ENCODE data around the gene PIEZO1.
A peak's percentile ranks its signal among the peaks of the same experiment; 100 is the strongest.
"Not testable (repeated sequence)": the region's sequence is repeated elsewhere in the genome, so short reads cannot be mapped to it uniquely, and the experiment has no call there.

The PIEZO1 gene

GRCh38 chr16:88685156-88686061 is 99.6 kb downstream of the PIEZO1 start:
- no peak for DNase-seq

- no peak for DNase-seq
Measured at GRCh38 chr16:88684569-88685155, 100.4 kb downstream of the PIEZO1 start.

DNA sequence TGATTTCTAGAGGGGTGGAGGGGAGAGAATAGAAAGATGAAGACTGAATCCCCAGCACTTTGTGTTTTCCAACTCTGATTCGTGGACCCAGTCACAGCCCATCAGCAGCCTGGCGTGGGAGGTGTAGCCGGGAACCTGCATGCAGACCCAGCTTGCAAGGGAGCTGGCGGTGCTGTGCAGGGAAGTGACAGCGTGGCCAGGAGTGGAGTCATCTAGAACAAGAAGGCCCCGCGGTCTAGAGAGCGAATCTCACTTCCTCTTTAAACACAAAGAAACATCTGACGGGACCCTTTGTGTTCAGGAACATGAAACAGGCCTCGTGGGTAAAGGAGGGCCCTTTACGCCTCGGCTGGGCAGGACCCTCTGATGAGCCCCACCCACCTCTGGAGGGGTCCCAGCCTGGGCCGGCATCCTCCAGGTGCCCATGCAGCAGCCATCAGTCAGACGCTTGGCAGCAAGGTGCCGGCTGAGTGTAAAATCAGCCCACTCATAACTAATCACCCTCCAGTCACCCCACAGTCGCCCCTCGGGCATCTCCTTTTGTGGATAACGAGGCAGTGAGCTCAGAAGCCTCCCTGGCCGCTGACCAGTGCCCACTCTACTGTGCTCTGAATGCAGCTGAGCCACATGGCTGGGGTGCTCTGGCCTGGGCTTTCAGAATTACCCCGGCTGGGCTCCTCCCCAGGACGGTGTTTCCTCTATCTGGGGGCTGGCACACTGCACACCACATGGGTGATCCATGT is 103.1 kb downstream of the PIEZO1 start:
- peak; percentile 29 to 45 for DNase-seq

DNA sequence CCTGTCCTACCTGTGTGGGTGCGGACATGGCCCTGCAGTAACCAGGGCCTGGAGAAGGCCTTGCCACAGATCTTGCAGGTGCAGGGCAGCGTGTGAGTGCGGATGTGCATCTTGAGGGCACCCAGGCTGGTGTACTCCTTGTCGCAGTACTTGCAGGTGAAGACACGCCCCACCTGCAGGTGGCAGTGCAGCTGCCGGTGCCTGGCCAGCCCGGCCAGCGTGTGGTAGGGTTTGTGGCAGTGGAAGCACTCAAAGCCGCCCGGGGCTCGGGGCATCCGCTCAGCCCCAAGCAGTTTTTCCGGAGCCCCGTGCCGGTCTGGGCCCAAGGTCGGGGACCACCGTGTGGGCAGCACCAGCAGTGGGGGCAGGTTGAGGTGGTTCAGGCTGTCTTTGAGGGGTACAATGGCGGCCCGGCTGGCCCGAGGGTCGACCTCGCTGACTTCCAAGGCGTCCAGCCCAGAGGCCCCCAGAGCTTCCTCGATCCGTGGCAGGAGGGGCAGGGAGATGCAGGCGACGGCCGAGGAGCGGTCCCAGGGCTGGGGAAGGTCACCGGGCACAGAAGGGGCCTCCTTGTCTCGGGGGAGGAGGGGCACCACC is 103.8 kb downstream of the PIEZO1 start:
- no peak for DNase-seq

GRCh38 chr16:88680554-88681083 is 104.4 kb downstream of the PIEZO1 start:
- no peak for DNase-seq

GRCh38 chr16:88678224-88678979 is 106.6 kb downstream of the PIEZO1 start:
- DNase-seq: no peak

DNA sequence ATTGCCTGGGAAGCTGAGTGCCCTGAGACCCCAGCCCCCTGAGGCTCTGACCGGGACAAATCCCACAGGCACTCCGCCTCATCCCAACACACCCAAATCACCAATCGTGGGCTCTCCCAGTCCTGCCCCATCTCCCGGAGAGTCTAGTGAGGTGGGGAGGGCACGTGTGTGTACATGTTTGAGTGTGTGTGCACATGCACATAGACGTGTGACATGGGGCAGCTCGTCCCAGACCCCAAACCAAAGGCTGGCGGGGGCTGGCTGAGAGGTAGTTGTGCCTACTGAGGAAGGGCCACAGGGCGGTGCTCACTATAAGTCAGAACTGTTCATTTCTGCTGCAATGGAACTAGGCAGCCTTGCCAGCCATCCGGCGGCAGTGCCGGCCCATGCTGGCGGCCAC is 107.3 kb downstream of the PIEZO1 start:
- no peak for DNase-seq

DNA sequence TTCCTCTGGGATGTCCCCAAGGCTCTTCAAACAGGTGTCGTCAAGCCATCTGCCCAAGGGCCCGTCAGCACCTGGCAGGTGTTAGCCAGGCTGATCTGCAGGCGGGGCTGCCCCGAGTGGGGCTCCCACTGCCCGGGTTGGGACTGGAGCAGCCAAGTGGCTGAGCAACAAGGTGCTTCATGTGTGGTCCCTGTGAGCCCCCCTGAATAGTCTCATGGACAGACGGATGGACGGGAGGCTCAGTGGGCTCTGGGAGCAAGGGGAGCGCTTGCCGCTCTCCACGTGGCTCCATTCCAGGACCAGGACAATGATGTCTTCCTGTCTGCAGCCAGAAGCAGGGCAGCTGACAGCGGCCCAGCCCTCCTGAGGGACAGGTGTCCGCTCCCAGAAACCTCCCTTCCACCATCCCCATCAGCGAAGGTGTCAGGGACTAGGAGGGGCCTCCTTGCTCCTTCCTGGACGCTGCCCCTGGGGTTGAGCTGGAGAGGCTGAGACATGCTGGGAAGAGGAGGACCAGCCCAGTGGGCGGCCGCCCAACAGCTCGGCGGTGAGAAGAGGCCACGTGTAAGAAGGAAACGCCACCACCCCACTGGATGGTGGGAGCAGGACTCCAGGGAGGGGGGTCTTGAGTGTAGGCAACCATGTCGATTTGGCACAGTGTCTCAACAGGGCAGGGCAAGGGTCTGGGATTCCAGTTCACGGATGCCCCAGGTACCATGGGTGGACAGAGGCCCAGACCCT is 108.3 kb downstream of the PIEZO1 start:
- DNase-seq: no peak

DNA sequence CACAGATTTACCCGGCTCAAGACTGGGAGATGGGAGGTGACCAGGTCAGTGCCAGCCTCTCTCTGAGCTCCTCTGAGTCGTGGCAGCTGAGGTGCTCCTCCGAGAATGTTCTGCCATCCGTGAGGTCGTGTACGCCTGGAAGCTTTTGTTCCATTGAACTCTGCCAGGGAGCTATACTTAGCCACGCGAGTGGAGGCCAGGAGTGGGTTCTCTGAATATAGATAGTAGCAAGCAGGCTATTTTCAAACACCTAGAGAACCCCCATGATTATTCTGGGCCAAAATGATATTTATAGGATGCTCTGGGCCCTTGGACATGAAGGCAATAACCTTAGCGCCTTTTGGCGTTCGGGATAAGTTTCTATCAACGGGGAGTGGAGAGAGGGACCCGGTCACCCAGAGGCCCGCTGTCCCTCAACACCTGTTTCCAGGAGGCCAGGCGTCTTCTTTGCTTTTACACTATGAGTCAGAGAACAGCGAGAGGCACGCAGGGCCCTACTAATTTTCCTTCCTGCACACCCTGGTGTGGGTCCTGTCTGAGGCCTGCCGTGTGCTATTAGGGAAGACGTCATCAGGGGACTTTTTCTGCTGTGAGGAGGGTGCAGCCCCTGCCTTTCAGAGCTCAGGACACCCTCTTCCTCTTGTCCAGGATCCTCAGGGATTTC is 111.2 kb downstream of the PIEZO1 start:
- no peak for DNase-seq

- no peak for DNase-seq
Measured at GRCh38 chr16:88672776-88673175, 112.2 kb downstream of the PIEZO1 start.

- no peak for DNase-seq
Measured at GRCh38 chr16:88671806-88672205, 113.2 kb downstream of the PIEZO1 start.

- no peak for DNase-seq
Measured at GRCh38 chr16:88669980-88670379, 115.0 kb downstream of the PIEZO1 start.

DNA sequence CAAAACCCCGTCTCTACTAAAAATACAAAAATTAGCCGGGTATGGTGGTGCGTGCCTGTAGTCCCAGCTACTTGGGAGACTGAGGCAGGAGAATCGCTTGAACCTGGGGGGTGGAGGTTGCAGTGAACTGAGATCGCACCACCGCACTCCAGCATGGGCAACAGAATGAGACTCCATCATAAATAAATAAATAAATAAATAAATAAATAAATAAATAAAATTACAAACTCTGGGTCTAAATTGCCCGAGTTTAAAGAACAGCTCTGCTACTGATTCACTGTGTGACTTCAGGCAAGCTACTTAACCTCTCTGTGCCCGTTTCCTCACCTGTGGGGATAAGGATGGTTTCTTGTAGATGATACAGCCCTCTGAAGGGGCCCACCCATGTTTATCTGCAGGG is 115.5 kb downstream of the PIEZO1 start:
- not testable (repeated sequence) for DNase-seq

DNA sequence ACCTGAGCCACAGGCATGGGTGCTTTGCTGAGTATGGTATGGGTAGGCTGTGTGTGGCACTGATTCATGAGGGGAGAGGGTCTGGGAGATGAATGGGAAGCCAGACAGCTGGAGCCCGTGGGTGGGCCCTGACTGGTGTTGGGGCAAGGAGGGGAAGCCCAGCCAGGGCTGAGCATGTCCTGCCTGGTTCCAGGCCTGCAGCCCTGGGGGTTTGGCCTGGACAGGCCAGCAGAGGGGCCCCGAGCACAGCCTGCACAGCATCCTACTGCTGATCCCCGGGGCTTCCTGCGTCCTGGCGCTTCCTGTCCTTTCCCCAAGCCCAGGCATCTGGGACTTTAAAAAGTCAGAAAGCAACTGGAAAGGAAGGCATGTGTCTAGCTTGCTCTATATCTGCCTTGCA is 117.6 kb downstream of the PIEZO1 start:
- DNase-seq: no peak

GRCh38 chr16:88665570-88665969 is 119.5 kb downstream of the PIEZO1 start:
- no peak for DNase-seq

Data from hippocampal formation (tissue), 2 donors.